ENCODE results near the gene LRRC1.

Gene LRRC1

DNA sequence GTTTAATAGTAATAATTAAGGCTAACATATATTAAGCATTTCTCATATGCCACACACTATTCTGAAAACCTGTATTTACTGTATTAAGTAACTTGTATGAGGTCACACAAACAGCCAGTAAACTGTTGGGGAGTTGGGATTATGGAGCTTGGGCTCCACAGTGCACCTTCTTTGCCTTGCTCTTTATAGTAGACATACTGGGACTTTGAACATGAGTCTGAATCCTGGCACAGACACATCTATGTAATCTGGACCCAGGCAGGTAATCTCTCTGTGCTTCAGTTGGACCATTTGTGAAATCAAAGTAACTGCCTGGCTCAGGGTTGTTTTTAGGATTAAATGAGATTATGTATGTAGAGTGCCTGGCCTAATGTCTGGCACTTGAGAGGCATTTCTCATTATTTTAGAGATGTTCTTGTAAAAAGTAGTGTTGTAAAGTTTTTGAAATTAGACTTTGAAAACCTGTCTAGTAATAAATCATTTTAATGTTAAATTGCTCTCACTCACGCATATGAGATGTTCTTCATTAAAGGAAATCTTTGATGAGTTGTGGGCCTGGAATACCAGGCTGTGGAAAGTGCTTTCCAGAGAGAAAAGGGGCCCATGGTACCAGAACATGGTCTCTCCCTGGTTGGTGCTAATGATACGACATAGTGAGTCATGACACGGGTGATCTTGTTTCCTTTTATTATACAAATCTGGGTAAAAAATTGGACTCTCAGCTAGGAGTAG is 34.3 kb downstream of the LRRC1 start:
- no peak for DNase-seq (ENCODE audit: extremely low spot score)
- ChIA-PET CTCF (interaction anchor here (0.9 to 1.7 kb wide), 3 partner anchors 10 to 16 kb away, joined by 3 to 6 read pairs (median 3); no protein-coding TSS in a partner anchor), POLR2A (no interaction called here)
- TF ChIP-seq, protein P1, sequence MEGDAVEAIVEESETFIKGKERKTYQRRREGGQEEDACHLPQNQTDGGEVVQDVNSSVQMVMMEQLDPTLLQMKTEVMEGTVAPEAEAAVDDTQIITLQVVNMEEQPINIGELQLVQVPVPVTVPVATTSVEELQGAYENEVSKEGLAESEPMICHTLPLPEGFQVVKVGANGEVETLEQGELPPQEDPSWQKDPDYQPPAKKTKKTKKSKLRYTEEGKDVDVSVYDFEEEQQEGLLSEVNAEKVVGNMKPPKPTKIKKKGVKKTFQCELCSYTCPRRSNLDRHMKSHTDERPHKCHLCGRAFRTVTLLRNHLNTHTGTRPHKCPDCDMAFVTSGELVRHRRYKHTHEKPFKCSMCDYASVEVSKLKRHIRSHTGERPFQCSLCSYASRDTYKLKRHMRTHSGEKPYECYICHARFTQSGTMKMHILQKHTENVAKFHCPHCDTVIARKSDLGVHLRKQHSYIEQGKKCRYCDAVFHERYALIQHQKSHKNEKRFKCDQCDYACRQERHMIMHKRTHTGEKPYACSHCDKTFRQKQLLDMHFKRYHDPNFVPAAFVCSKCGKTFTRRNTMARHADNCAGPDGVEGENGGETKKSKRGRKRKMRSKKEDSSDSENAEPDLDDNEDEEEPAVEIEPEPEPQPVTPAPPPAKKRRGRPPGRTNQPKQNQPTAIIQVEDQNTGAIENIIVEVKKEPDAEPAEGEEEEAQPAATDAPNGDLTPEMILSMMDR (IDR thresholded peaks at IDR 0.05; ENCODE audit: control extremely low read depth, extremely low read depth, low read depth, missing control alignments), result no peak

DNA sequence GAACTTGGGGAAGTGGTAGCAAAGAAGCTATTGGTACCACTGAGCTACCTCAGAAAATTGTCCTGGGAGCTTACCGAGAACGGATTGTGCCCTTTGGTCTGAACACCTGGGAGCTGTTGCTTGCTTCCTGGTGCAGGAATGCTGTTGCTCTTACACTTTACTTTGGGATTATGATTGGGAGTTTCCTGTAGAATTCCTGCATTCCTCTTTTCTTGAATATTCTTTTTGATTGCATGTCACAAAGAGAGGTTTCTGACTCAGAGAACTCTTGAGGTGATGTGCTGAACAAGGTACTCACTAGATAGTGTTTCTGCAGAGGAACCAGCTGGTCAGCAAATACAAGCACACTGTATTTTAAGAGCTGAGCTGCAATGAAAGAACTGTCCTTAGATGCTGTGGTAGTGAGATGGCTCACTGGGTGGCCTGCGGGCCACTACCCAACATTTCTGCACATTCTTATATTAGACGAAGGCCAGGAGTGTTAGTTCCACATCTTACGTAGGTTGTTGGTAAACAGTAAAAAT is 35.0 kb downstream of the LRRC1 start:
- ChIA-PET POLR2A (no interaction called here), CTCF (interaction anchor here (0.9 kb wide), 1 partner anchor 9 kb away, joined by 3 read pairs; no protein-coding TSS in a partner anchor)
- TF ChIP-seq, protein P1 (IDR thresholded peaks at IDR 0.05; ENCODE audit: control extremely low read depth, extremely low read depth, low read depth, missing control alignments), result no peak
- no peak for DNase-seq (ENCODE audit: extremely low spot score)

DNA sequence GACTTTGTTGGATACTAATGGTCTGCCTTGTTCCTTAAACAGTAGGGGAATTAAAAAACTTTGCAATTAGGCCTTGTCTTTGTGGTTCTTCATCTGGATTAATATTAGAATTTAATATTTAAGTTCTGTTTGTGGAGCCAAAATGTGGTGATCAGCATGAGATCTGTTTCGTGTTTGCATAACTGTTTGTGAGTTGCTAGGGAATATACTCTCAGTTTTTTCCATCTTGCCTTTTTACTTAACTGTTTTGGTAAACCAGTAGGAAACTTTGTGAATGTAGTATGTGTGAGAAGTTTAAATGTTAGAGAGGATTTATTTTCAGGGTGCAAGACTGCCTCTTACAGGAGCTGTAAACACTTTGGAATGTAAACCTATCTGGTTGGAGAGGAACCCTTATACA is 35.6 kb downstream of the LRRC1 start:
- POLR2A ChIA-PET, result no interaction called here
- TF ChIP-seq, protein P1 (IDR thresholded peaks at IDR 0.05; ENCODE audit: control extremely low read depth, extremely low read depth, low read depth, missing control alignments), result no peak

DNA sequence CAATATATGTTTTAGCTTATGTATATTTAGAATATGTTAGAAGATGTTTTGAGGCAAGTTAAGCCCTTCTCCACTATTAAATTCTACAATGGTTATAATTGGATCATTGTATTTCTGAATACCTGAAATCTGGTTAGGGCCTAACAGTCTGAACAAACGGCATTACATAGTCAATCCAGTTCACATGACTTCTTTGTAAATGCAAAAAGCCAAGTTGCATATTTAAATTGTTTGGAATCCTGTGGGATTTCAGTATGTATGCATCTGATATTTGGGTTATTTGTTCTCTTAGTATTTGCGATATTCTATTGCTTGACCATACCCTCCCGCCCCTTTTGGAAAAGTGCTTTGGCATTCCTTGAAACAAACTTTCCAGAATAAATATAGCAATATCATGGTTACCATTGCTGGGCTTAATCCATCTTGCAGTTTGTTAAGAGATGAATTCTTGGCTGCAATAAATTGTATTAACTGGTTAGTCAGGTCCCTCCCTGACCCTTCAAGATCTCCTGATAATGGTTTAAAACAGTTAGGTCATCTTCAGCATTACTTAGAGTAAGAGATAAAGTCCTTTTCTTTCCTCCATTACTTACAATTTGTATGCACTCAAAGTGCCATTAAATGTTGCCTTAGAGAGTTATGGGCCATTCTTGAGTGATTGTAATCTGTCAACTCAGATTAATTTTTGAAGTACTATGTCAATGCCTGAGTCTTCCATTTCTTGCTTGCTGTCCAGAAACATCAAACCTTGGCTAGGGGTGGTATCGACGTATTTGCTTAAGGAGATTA is 36.5 kb downstream of the LRRC1 start:
- no peak for DNase-seq (ENCODE audit: extremely low spot score)
- ChIA-PET CTCF (interaction anchor here (1.5 kb wide), 1 partner anchor 16 kb away, joined by 4 read pairs; no protein-coding TSS in a partner anchor), POLR2A (no interaction called here)
- TF ChIP-seq, protein P1 (IDR thresholded peaks at IDR 0.05; ENCODE audit: control extremely low read depth, extremely low read depth, low read depth, missing control alignments), result no peak

More for the DNA sequence above, 35.6 kb downstream of the LRRC1 start:
- no peak for DNase-seq (ENCODE audit: extremely low spot score)
- CTCF ChIA-PET, result interaction anchor here (1.5 kb wide), 1 partner anchor 15 kb away, joined by 4 read pairs; no protein-coding TSS in a partner anchor

DNA sequence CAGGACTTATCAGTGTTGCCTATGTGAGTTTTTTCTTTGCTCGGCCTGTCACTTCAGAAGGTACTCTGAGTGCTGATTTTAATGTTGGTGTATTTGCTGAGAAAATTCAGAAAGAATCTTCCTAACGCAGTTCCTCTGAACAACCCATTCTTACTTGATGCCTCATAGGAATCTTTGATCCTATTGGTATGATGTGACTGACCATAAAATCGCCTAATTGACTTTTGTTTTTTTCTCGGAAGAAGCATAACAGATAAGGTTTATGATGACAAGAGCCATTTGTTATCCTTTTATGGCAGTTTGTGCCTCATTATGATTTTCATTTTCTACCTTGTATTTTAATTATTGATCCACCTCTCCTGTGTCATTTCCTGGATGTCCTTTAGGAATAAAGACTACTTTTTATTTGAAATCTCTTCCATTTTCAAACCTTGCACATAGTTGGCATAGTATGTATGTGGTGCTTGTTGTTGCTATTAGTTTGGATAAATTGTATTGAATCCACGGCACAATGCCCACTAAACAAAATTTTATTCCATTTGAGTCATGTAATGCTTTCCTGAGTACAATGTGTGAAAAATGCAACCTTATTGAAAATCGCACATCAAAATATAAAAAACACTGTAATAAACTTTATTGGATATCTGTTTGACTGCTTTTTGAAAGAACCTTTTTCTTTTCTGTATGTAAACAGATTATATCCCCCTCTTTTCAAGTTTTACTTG is 37.3 kb downstream of the LRRC1 start:
- CTCF ChIA-PET, result interaction anchor here (1.5 kb wide), 1 partner anchor 17 kb away, joined by 4 read pairs; no protein-coding TSS in a partner anchor
- TF ChIP-seq, protein P1 (IDR thresholded peaks at IDR 0.05; ENCODE audit: control extremely low read depth, extremely low read depth, low read depth, missing control alignments), result no peak

DNA sequence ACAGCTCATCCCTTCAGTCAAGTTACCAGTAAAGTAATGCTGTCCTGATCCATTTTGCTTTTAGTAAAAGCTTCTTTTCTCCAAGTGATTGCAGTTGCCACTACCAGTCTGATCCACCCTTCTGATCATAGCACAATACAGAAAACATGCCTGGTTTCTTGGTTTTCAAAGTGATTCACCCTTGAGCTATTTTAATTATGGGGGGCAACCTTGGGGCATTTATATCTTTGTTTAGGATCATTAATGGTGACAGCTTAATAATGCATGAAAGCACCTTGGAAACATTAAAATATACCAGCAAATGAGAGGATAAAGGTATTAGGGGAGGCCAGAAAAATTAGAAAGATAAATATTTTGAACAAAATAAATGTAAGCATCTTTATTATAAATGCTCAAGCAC is 38.4 kb downstream of the LRRC1 start:
- TF ChIP-seq, protein P1 (IDR thresholded peaks at IDR 0.05; ENCODE audit: control extremely low read depth, extremely low read depth, low read depth, missing control alignments), result no peak
- DNase-seq (ENCODE audit: extremely low spot score), result no peak
- POLR2A ChIA-PET, result no interaction called here
- CTCF ChIA-PET, result no interaction called here

More for the DNA sequence above, 37.3 kb downstream of the LRRC1 start:
- DNase-seq (ENCODE audit: extremely low spot score), result no peak
- POLR2A ChIA-PET, result no interaction called here

Data from GM10248 (cell line).